Stimulated activated CD8-positive, alpha-beta memory T cell treated with anti-CD3 and anti-CD28 coated beads, Interleukin-2, amount 100 ng/mL, for 48 hours (primary cell): Measurements from ENCODE around the gene ZNF746.

ENCODE experiments used
- DNase-seq, 2 donors: peaks; one replicate each; pipeline ENCODE4 v3.0.0-alpha.2; 2020; ENCODE audit warnings: low read depth in 2 of 2

The ZNF746 gene

GRCh38 chr7:149490083-149490760, 7.4 kb downstream of the ZNF746 start:
- no peak for DNase-seq

- DNase-seq: no peak
Measured at GRCh38 chr7:149489391-149490024, 8.1 kb downstream of the ZNF746 start.

DNA sequence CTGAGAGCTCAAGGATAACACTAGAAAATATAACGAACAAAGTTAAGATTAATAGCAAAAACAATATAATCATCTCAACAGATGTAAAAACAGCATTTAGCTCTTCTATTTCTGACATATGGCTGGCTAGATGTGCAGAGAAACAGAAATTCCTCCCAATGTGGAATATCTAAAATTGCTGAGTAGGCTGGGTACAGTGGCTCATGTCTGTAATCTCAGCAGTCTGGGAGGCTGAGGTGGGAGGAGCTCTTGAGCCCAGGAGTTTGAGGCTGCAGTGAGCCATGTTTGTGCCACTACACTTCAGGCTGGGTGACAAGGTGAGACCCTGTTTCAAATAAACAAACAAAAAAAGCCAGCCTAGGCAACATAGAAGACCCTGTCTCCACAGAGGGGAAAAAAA, 18.0 kb downstream of the ZNF746 start:
- DNase-seq: no peak

GRCh38 chr7:149478754-149479153, 18.9 kb downstream of the ZNF746 start:
- DNase-seq: no peak

DNA sequence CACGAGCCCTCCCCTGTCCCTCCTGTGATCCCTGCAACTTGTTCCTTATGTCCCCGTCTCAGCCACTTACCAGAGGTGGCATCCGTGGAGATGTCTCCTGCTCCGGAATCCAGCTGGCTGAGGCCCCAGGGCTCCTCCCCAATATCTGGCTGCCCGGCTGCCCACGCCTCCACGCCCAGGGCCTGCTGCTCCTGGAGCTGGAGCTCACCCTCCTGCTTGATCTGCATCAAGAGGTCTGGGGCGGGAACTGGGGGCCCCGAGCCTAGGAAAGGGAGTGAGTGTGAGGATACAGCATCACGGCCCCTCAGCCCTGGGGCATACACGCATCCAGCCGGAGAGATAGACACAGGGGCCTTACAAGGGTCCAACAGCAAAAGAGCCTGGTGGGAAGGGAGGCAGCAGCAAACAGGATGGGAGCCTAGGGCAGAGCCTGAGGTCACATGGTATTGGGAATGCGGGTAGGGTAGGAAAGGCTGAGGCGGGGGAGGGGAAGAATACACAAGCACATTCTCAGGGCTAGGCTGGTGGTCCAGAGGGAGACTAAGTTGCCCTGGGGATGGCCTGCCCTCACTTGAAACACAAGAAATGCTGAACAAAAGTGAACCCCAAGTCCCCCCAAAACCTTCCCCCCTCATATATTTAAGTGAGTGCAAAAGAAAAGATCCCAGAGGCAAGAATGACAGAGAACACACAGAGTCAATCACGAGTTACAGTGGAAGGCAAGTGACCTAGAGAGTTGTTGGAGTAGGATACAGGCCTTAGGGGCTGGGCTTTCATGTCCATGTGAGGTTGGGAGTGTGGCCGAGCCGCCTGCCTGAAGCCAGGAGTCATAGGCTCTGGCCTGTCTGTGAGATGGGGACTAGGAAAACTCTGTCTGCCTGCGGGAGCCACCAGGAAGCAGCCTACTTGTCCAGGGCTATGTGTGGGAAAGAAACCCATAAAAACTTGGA, 19.8 kb downstream of the ZNF746 start:
- no peak for DNase-seq

DNA sequence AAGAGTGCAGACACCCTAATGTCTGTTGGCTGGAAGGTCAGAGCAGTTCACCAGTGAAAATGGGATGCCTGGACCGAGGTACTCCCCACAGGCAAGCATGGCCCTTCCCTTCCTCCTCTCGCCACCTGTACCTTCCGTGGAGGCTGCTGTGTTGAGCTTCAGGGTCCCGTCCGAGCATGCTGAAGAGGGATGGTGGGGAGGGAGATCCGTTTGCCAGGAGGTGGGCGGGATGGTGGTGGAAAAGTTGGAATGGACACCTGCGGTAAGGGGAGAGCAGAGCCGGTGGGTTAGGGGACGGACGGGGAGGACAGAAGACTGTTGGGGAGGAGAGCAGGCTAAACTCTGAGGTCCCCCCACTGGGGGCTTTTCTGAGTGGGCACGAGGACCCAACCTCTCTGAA, 20.8 kb downstream of the ZNF746 start:
- no peak for DNase-seq

GRCh38 chr7:149475121-149476045, 22.2 kb downstream of the ZNF746 start:
- no peak for DNase-seq

GRCh38 chr7:149474309-149475120, 23.1 kb downstream of the ZNF746 start:
- DNase-seq: no peak

GRCh38 chr7:149473251-149473650, 24.4 kb downstream of the ZNF746 start:
- DNase-seq: no peak

DNA sequence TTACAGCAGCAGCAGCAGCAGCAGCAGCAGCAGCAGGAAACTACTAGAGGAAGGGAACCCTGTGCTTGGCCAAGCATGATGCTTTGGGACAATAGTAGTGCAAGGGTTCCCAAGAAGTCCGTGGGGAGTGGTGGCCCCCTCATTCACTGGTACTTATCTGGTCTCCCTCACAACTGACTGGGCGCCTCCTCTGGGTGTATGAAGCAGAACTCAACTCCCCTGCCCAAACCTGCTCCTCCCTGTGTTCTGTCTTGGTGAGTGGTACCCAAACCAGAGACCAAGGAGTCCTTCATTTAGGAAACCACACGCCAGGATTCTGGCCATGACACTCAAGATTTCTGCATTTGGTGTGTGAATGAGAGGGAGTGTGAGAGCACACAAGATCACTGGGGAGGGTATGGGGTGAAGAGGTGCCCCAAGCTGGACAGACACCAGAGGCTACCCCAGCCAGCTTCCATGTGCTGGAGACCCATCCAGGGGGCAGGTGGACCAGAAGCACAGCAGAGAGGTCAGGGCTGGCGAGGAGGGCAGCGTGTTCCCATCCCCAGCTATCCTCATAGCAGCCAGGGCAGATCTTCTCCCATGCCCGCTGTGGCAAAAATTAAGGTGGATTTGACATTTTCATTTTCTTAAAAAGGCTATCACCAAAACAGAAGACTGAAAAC, 26.2 kb downstream of the ZNF746 start:
- no peak for DNase-seq

- DNase-seq: no peak
Measured at GRCh38 chr7:149469806-149470205, 27.8 kb downstream of the ZNF746 start.

DNA sequence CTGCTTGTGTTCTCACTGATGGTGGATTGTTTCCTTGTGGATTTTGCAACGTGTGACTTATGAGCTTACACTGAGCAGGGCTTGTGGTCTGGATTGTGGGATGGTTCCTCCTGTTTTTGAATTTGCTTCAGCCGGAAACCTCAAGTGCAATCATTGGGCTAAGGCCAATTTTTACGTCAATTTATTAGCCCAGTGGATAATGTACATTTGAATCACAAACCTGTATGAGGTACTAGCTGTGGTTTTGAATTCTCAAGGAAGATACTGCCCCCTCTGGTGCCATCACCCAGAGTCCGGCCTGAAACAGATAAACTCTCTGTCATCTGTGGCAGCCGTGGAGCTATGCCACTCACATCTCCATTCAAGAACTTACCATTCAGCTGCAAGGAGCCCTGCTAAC, 29.4 kb downstream of the ZNF746 start:
- DNase-seq: no peak

DNA sequence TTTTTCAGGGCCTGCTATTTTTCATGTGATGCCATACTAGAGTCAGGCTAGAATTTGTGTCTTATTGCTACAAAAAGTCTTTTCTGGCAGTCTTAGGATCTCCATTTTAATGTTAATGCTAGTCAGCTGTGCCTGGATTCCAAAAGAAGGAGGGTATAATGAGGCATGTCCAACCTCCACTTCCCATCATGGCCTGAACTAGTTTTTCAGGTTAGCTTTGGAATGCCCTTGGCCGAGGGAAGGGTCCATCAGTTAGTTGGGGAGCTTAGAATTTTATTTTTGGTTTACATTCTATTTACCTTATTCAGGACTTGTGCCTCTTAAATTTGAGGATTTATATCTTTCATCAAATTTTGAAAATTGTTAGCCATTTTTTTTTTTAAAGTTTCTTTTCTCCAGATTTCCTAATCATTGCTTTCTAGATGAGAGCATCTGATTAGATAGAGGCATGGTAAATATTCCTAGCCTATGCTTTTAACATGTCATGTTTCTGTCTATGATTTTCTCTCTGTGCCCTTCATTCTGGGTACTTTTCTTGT, 30.2 kb downstream of the ZNF746 start:
- DNase-seq: no peak

GRCh38 chr7:149466364-149466763, 31.2 kb downstream of the ZNF746 start:
- no peak for DNase-seq

DNA sequence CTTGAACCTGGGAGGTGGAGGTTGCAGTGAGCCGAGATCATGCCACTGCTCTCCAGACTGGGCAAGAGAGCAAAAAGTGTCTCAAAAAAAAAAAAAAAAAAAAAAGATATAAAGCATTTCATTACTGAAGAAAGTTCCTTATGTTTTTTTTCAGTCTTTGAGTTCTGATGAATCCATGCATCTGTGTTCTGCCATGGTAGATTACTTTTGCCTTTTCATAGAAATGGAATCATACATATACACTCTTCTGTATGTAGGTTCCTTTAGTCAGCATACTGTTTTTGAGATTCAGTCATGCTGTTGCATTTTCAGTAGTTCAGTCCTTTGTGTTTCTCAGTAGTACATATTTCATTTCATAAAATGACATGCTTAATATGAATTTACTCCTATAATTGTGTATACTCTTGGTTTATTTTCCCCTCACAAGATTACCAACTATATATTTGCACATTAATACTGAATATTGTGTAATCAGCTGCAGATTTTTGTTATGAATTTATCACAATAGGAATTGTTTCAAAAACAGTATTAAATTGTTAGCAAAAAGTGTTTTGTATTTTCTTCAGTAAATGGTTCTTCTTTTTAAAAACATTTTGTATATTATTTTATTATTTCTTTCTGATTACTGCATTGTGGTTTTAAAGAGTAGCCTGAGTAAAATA, 34.0 kb downstream of the ZNF746 start:
- no peak for DNase-seq

DNA sequence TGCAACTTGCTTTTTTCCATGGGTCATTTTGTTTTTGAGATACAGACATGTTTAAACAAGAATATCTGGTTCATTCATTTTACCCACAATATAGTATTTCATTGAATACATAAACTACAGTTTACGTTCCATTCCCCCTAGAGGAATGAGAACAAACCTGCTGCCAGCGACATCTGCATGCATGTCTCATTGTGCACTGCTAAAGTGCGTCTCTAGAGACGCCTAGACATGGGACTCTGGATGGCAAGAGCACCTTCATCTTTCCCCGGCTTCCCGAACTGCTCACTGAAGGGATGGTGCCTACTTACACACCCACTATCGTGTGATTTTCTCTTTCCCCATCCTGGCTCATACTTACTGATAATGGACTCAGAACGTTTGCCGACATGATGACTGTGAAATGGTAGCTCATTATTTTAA, 35.5 kb downstream of the ZNF746 start:
- DNase-seq: no peak

GRCh38 chr7:149460493-149461277, 36.9 kb downstream of the ZNF746 start, which contains the start of gene ZNF777:
Gene ZNF777, minus strand, starts transcription at chr7:149461062. Its CDS starts 5,040 bp downstream, at chr7:149456022.
- DNase-seq: peak; percentile 59 to 63
